CD4-positive, alpha-beta T cell treated with Interleukin-6 at 100 ng/mL for 8 hours (primary cell): ENCODE data around the gene LHPP.

Experiments used
- DNase-seq: peaks from one replicate; pipeline ENCODE4 v3.0.0-alpha.2; 2020; ENCODE audit warnings: mixed read lengths, low spot score

LHPP gene

GRCh38 chr10:124644771-124645415, 183.3 kb downstream of the LHPP start:
- no peak for DNase-seq

DNA sequence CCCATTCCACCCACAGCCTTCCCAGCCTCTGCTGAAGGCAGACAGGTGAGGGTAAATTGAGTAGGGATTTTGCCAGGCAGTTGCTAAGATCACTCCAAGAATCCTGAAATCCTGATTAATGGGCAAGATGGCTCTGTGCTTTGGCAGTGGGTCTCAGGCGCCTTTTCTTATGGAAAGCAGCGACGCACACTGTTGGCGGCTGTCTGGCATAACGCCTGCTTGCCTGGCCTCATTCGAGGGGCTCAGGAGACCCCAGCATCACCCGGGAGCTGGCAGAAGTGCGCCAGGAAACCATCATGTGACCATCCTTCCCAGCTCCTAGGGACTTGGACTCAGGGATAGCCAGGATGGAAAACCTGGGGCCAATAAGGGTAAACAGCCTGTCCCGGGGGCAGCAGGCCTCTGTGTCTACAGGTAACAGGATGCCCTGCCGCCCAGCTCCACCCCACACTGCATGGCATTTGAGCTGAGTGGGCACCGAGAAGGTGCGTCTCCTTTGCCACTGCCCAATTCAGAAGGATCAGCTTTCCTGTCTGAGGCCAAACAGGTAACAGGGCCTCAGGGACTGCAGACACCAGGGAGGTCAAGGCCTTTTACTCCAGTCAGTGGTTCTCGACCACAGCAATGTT, 184.0 kb downstream of the LHPP start:
- no peak for DNase-seq

DNA sequence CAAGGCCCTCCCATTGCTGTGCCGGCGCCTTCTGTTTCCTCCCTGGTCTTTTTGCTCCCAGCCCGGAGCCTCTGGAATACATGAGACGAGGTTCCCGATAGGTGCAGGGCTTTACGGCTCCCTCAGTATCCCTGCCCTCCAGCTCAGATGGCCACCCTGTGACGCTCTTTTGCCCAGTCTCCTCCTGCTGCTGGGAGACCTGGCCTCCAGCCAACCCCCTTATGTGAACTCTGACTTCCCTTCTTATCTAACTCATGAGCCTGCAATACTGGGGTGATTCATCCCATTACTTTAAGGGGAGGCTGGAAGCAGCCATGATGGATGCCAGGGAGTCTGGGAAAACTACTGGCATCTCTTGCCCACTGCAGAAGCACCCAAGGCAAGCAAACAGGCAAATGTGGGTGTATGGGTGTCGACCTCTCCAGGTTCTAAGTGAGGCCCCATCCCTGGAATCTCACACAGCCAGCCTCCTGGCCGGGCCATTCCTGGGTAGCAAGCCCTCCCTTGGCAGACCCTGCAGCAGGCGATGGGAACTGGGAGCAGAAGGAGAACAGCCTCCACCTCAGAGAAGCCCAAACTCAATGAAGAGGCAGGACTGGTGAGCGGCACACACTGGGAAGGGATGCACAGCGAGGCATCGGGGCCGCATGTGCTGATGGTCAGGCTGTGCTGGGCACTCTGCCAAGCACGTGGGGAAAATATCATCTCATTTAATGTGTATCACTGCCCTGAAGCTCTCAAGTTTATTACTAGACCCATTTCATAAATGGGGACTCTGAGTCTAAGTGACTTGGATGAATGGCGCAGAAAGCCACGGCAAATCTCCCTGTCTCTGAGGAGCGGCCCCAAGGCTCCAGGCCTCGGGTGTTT, 185.1 kb downstream of the LHPP start:
- no peak for DNase-seq

- DNase-seq = peak; percentile 87
Observed at GRCh38 chr10:124647421-124648130, 186.0 kb downstream of the LHPP start.

DNA sequence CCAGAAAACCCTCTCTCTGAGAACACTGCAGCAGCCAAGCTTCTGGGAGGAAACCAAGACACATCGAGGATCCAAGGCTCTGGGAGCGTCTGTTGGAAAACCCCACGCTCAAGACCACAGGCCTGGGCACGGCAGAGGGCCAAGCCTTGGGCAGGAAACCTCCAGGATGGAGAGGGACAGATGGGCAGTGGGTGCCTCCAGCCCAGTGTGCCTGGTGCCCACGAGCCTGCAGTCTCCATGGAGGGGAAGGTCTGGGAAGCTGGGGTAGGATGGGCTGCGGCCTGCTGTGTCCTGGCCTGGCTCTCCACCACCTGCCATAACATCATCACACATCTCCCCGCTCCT, 186.5 kb downstream of the LHPP start:
- DNase-seq = no peak

DNA sequence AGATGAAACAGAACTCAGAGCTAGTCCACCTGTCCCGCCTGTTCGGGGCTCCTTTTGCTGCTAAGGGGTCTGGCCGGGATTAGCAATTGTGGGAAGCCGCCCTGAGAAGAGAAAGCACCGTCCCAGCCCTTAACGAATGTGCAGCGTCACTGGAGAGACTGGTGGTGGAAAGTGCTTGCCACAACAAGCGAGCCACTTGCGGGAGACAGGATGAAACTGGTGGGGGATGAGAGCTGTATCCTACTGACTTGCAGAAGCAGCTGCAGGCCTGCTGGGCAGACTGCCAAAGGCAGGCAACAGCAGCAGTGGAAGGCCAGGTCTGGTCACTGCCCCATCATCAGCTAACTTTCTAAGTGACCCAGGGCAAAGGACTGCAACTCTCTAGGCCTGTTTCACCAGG, 187.1 kb downstream of the LHPP start:
- DNase-seq = peak; percentile 66

DNA sequence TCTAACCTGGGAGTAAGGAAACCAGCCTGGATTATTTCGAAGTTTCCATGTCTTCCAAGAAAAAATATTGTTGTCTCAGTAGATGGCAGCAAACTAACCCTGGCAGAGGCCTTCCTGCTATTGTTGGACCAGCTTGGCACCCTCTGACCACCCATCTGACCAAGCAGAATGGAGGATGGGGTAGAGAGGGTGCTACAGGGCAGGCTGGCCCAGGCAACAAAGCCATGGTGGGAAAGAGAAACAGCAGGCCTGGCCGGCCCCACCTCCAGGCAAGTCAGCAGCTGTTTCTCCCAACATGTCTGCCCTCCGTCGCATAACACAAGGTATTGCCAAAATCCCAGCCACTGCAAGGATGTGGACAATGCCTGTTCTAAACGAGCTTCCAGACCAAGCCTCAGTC, 187.6 kb downstream of the LHPP start:
- DNase-seq = no peak

DNA sequence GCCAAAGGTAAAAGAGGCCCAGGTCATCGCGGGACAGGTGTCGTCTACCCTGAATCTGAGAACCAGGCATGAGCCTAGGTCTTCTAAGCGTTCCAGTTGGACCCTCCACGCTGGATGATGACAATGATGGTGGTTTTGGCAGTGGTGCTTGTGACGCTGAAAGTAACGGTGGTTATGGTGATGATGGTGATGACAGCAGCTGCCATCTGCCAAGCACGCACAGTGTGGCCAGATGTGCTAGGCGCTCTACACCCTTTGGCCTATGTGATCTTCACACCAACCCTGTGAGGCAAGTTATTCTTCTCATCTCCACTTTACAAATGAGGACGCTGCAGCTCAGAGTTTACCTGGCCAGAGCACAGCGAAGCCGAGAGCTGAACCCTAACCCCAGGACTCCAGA, 188.6 kb downstream of the LHPP start:
- no peak for DNase-seq

- DNase-seq = peak; percentile 78
Observed at GRCh38 chr10:124650820-124651401, 189.3 kb downstream of the LHPP start.

DNA sequence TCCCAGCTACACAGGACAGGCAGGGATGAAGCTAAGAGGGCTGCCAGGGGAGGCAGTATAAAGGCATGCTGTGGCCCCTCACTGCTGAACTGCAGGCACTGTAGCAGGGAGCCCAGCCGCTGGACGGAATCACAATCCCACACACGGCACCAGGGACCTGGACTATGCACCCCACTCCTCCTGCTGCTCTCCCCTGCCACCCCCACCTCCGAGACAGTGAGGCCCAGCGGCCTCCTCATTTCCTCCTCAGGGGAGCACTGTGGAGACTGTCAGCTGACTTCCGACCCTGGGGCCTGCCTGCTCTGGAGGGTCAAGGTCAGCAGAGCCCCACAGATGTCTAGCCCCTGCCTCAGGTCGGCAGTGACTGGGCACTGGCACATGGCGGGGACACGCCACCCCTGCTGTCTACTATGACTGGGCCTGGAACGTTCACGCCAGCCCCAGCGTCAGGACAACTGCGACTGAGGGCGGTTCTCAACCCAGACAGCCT, 189.8 kb downstream of the LHPP start:
- no peak for DNase-seq

DNA sequence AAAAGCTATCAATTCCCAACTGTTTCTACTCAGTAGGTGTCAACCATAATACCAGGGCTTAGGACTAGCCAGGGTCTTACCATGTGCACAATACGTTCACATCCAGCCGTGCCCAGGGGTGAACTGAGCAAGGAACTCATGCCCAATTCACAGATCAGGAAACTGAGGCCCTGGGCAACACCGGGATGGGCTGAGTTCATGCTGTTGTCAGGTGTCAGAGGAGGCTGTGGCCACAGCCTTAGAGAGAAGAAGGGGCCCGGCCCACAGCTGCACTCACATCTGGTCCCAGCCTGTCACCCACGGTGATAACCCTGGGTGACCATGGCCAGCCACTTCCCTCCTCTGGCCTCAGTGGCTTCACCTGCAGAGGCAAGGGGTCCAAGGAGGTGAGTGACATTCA, 190.6 kb downstream of the LHPP start:
- no peak for DNase-seq

- DNase-seq = no peak
Observed at GRCh38 chr10:124652701-124653100, 191.1 kb downstream of the LHPP start.

GRCh38 chr10:124653311-124653710, 191.7 kb downstream of the LHPP start:
- no peak for DNase-seq

- no peak for DNase-seq
Observed at GRCh38 chr10:124653811-124654651, 192.4 kb downstream of the LHPP start.

DNA sequence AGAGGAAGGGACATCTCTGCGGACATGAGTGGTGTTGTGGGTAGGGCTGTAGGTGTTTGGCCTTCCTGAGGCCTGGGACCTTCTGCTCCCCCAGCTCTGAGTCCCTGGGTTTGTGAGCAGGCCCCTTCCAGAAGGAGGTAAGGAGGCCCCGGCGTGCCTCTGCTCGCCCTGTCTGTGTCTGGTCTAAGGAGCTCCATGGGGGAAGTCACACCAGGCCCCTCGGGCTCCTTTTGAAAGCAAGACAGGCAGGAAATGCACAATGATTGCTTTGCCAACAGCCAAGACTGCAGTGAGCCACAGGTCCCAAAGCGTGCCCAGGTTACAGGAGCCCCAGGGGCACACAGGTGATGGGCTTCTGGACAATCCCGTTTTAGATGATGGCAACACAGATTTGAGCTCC, 193.1 kb downstream of the LHPP start:
- no peak for DNase-seq

GRCh38 chr10:124655191-124656112, 193.8 kb downstream of the LHPP start:
- DNase-seq = no peak

DNA sequence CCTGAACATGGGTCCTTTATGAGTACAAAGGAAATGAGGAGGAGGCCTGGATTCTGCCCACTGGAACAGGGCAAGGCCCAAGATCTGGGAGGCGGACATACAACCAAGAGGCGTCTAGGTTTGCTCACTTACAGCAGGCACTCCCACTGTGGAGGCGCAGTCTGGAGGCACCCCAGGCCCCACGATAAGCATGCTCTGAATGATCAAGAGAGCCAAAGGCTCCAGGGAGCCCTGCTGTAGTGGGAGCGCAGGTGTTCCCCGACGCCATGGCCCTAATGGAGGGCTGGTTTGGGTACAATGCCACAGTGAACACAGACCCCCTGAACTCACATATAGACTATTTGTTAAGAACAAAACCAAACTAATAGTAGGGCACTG, 194.5 kb downstream of the LHPP start:
- no peak for DNase-seq

- no peak for DNase-seq
Observed at GRCh38 chr10:124656541-124656940, 194.9 kb downstream of the LHPP start.

DNA sequence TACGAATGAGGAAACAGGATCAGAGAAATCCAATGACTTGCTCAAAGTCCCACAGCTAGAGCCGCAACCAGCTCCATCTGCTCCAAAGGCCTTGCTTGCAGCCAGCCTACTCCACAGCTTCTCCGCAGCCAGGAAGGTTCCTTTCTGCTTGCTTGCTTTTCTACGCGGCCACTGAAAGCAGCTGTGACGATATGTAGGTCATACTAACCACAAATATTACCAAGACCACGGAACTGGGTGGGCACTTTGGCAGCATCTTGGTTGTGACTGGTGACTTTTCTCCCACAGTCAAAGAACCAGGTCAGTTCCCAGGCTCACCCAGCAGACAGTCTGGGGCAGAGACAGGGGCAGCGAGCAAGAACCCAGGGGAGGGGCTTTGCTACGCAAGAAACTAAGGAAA, 196.2 kb downstream of the LHPP start:
- DNase-seq = peak; percentile 61
